ENCODE data around the gene ASAP3.

The ASAP3 gene

GRCh38 chr1:23400324-23401114, 83.5 kb downstream of the ASAP3 start:
- Histone ChIP-seq H3K4me3 (ENCODE audit: insufficient read depth, low read length, poor library complexity, severe bottlenecking) (no peak overlapping the region), H3K9ac (ENCODE audit: low read length) (no peak overlapping the region), H4K20me1 (ENCODE audit: low read depth, low read length) (no peaks in the 10 kb centered on the region), H2AFZ (ENCODE audit: low read depth, low read length, severe bottlenecking) (no peak overlapping the region), H3K79me2 (ENCODE audit: insufficient read depth, low read length) (no peaks in the 10 kb centered on the region), H3K4me2 (ENCODE audit: low read depth, low read length, poor library complexity, severe bottlenecking) (no peak overlapping the region), H3K9me2 (replicated peaks; ENCODE audit: insufficient read depth, low read length) (no peaks in the 10 kb centered on the region), H3K36me3 (ENCODE audit: low read length) (no peaks in the 10 kb centered on the region), H3K27me3 (ENCODE audit: low read length) (no peaks in the 10 kb centered on the region), H3K27ac (ENCODE audit: low read depth, low read length) (no peak overlapping the region), H3F3A (ENCODE audit: insufficient read depth) (no peaks in the 10 kb centered on the region), H3K9me3 (ENCODE audit: insufficient read depth, low read length) (no peaks in the 10 kb centered on the region)
- TF ChIP-seq CTCF (IDR thresholded peaks at IDR 0.05; ENCODE audit: insufficient read depth, low read length, poor library complexity, severe bottlenecking) (no peak), EZH2phosphoT487 (conservative IDR thresholded peaks at IDR 0.05; ENCODE audit: low read length) (no peak)

GRCh38 chr1:23399229-23399628, 84.8 kb downstream of the ASAP3 start:
- TF ChIP-seq EZH2phosphoT487 (conservative IDR thresholded peaks at IDR 0.05; ENCODE audit: low read length) (no peak), CTCF (IDR thresholded peaks at IDR 0.05; ENCODE audit: insufficient read depth, low read length, poor library complexity, severe bottlenecking) (no peak)
- Histone ChIP-seq H4K20me1 (ENCODE audit: low read depth, low read length) (no peaks in the 10 kb centered on the region), H3K27ac (ENCODE audit: low read depth, low read length) (no peak overlapping the region), H3K4me3 (ENCODE audit: insufficient read depth, low read length, poor library complexity, severe bottlenecking) (no peak overlapping the region), H2AFZ (ENCODE audit: low read depth, low read length, severe bottlenecking) (no peak overlapping the region), H3K9me3 (ENCODE audit: insufficient read depth, low read length) (no peaks in the 10 kb centered on the region), H3K4me2 (ENCODE audit: low read depth, low read length, poor library complexity, severe bottlenecking) (no peak overlapping the region), H3K27me3 (ENCODE audit: low read length) (no peaks in the 10 kb centered on the region), H3F3A (ENCODE audit: insufficient read depth) (no peaks in the 10 kb centered on the region), H3K36me3 (ENCODE audit: low read length) (no peaks in the 10 kb centered on the region), H3K9ac (ENCODE audit: low read length) (no peak overlapping the region), H3K9me2 (replicated peaks; ENCODE audit: insufficient read depth, low read length) (no peaks in the 10 kb centered on the region), H3K79me2 (ENCODE audit: insufficient read depth, low read length) (no peaks in the 10 kb centered on the region)

GRCh38 chr1:23397908-23398307, 86.1 kb downstream of the ASAP3 start:
- no peaks in the 10 kb centered on the region for H4K20me1 ChIP-seq (ENCODE audit: low read depth, low read length)
- no peak overlapping the region for H2AFZ ChIP-seq (ENCODE audit: low read depth, low read length, severe bottlenecking)
- no peak overlapping the region for H3K9ac ChIP-seq (ENCODE audit: low read length)
- no peaks in the 10 kb centered on the region for H3K27me3 ChIP-seq (ENCODE audit: low read length)
- no peak overlapping the region for H3K27ac ChIP-seq (ENCODE audit: low read depth, low read length)
- H3K9me2 ChIP-seq (replicated peaks; ENCODE audit: insufficient read depth, low read length): no peaks in the 10 kb centered on the region
- H3K4me2 ChIP-seq (ENCODE audit: low read depth, low read length, poor library complexity, severe bottlenecking): no peak overlapping the region
- TF ChIP-seq CTCF (IDR thresholded peaks at IDR 0.05; ENCODE audit: insufficient read depth, low read length, poor library complexity, severe bottlenecking): no peak
- TF ChIP-seq EZH2phosphoT487 (conservative IDR thresholded peaks at IDR 0.05; ENCODE audit: low read length): no peak
- no peaks in the 10 kb centered on the region for H3K9me3 ChIP-seq (ENCODE audit: insufficient read depth, low read length)
- no peaks in the 10 kb centered on the region for H3K36me3 ChIP-seq (ENCODE audit: low read length)
- no peaks in the 10 kb centered on the region for H3K79me2 ChIP-seq (ENCODE audit: insufficient read depth, low read length)
- H3K4me3 ChIP-seq (ENCODE audit: insufficient read depth, low read length, poor library complexity, severe bottlenecking): no peak overlapping the region
- no peaks in the 10 kb centered on the region for H3F3A ChIP-seq (ENCODE audit: insufficient read depth)

All from SU-DHL-6 (cell line).